Tibial nerve (tissue), 3 donors: ENCODE results near the gene DLX5.

Experiments used
- CTCF ChIP-seq, 5 experiments: fragments of 200-600 bp in 3 of 5; fragments of 450-650 bp in 2 of 5; sonication (generic) in 3 of 5; IDR thresholded peaks; one replicate each; pipeline ENCODE4 v1.5.1; 2016 to 2019; ENCODE audit warnings: antibody characterized with exemption in 5 of 5, mild to moderate bottlenecking in 3 of 5, moderate library complexity in 2 of 5
- POLR2A ChIP-seq, 2 donors: fragments of 450-650 bp; IDR thresholded peaks; one replicate each; pipeline ENCODE4 v1.6.1; 2017; ENCODE audit warnings: antibody characterized with exemption in 2 of 2, mild to moderate bottlenecking in 2 of 2, moderate library complexity in 2 of 2

- TF ChIP-seq CTCF (IDR thresholded peaks at IDR 0.05) (no peak), POLR2A (IDR thresholded peaks at IDR 0.05) (no peak)
These were observed 35.3 kb downstream of the DLX5 start for GRCh38 chr7:96989241-96989858.
